ENCODE data around the gene TLR6.

The TLR6 gene

GRCh38 chr4:38856524-38857337 lies at the start of gene TLR6:
TSS of gene TLR6 (minus strand) at chr4:38856817. CDS start at chr4:38829473, 27,344 bp downstream.
- FAIRE-seq, result peak; percentile 97

- FAIRE-seq, result no peak
These were observed 49.2 kb upstream of the TLR6 start for GRCh38 chr4:38905652-38906385.

GRCh38 chr4:38904682-38905081 lies 48.1 kb upstream of the TLR6 start:
- no peak for FAIRE-seq

- no peak for FAIRE-seq
These were observed 47.6 kb upstream of the TLR6 start for GRCh38 chr4:38904090-38904666.

- FAIRE-seq, result peak; percentile 97
These were observed 46.1 kb upstream of the TLR6 start for GRCh38 chr4:38902695-38903094.

- no peak for FAIRE-seq
These were observed 45.6 kb upstream of the TLR6 start for GRCh38 chr4:38902221-38902620.

- no peak for FAIRE-seq
These were observed 41.6 kb upstream of the TLR6 start for GRCh38 chr4:38898245-38898644.

GRCh38 chr4:38896940-38897339 lies 40.3 kb upstream of the TLR6 start:
- FAIRE-seq, result no peak

GRCh38 chr4:38894322-38894982 lies 37.8 kb upstream of the TLR6 start:
- FAIRE-seq, result no peak

- FAIRE-seq, result no peak
These were observed 34.7 kb upstream of the TLR6 start for GRCh38 chr4:38891051-38891983.

- FAIRE-seq, result peak; percentile 37
These were observed 32.5 kb upstream of the TLR6 start for GRCh38 chr4:38889143-38889542.

- FAIRE-seq, result no peak
These were observed 27.6 kb upstream of the TLR6 start for GRCh38 chr4:38884254-38884653.

- FAIRE-seq, result no peak
These were observed 20.0 kb upstream of the TLR6 start for GRCh38 chr4:38876636-38877035.

- FAIRE-seq, result peak; percentile 54
These were observed 16.8 kb upstream of the TLR6 start for GRCh38 chr4:38873290-38873944.

- no peak for FAIRE-seq
These were observed 16.0 kb upstream of the TLR6 start for GRCh38 chr4:38872620-38873019.

GRCh38 chr4:38871593-38871992 lies 15.0 kb upstream of the TLR6 start:
- FAIRE-seq, result no peak

- no peak for FAIRE-seq
These were observed 13.6 kb upstream of the TLR6 start for GRCh38 chr4:38870098-38870808.

- FAIRE-seq, result no peak
These were observed 12.9 kb upstream of the TLR6 start for GRCh38 chr4:38869511-38869910.

GRCh38 chr4:38868059-38868960 lies 11.7 kb upstream of the TLR6 start:
- FAIRE-seq, result no peak

Data from A204.1 (cell line).